Measurements from ENCODE around the gene POLR2E. TPM values are rescaled to one million over a fixed set of nuclear protein-coding genes. Genes with fewer than 3 reads are reported as not detected.

Gene POLR2E
- total and polyA plus RNA-seq, 2 donors (not counting 1 experiment from before 2014, with no cell fraction given): 103 to 121 TPM

GRCh38 chr19:1131718-1132551 lies 36.8 kb upstream of the POLR2E start:
- no peaks in the 10 kb centered on the region for H3K9me3 Mint-ChIP-seq (ENCODE audit: insufficient read depth)
- peak overlapping the region; percentile 79 for H2AFZ ChIP-seq (ENCODE audit: insufficient read depth, low read depth, low read length, poor library complexity, severe bottlenecking)
- H3K27me3 ChIP-seq (replicated peaks in 1 of 4; ENCODE audit: control extremely low read depth in 1 of 4, control insufficient read depth in 3 of 4, insufficient read depth in 4 of 4, low read length in 3 of 4): no peaks in the 10 kb centered on the region
- CTCF ChIA-PET: interaction anchor here (0.8 to 1.9 kb wide), 4 partner anchors 18 to 113 kb away, joined by 3 to 15 read pairs (median 5); no protein-coding TSS in a partner anchor
- peak overlapping the region; percentile 41 to 92 (median 78) for H3K4me3 ChIP-seq (ENCODE audit: control extremely low read depth in 1 of 5, extremely low read depth in 1 of 5, insufficient read depth in 1 of 5, low read depth in 2 of 5, low read length in 4 of 5)
- WGBS (ENCODE audit: insufficient coverage): under 1% methylated on average over 60 of the region's 64 CpGs
- peak; percentile 91 for DNase-seq
- H3K27me3 Mint-ChIP-seq: no peaks in the 10 kb centered on the region
- H3K27ac Mint-ChIP-seq: peak overlapping the region; percentile 93
- H3K4me3 Mint-ChIP-seq: peak overlapping the region; percentile 90
- POLR2A ChIA-PET: interaction anchor here (0.6 to 1.9 kb wide), 4 partner anchors 42 to 874 kb away, joined by 3 to 6 read pairs (median 4); partner anchors contain the start of genes CIRBP and SBNO2
- TF ChIP-seq CTCF (IDR thresholded peaks at IDR 0.05) (no peak), EZH2 (IDR thresholded peaks at IDR 0.05; ENCODE audit: borderline replicate concordance, insufficient read depth, low read depth, low read length, poor library complexity, severe bottlenecking) (no peak)
- peaks cover 0 to 10% of the 10 kb centered on the region in 2 experiments for H3K36me3 ChIP-seq (replicated peaks in 1 of 2; ENCODE audit: control extremely low read depth in 1 of 2, control insufficient read depth in 1 of 2, extremely low read depth in 1 of 2, insufficient read depth in 2 of 2, low read length in 1 of 2)
- H3K9ac ChIP-seq (ENCODE audit: low read length): peak overlapping the region; percentile 87
- H3K9me3 ChIP-seq (ENCODE audit: control extremely low read depth in 1 of 3, control insufficient read depth in 2 of 3, insufficient read depth in 1 of 3, low read length in 2 of 3): peaks cover 0 to 5% (median 0%) of the 10 kb centered on the region in 3 donors
- H4K20me1 ChIP-seq (ENCODE audit: control insufficient read depth, insufficient read depth, low read length, poor library complexity, severe bottlenecking): peaks cover 58% of the 10 kb centered on the region
- H3K4me1 ChIP-seq (ENCODE audit: control insufficient read depth in 2 of 2, insufficient read depth in 2 of 2, low read length in 2 of 2): peaks cover 42 to 58% of the 10 kb centered on the region in 2 donors
- H3K4me2 ChIP-seq (replicated peaks; ENCODE audit: low read depth, low read length, poor library complexity, severe bottlenecking): peak overlapping the region; percentile 95
- peaks cover 38% of the 10 kb centered on the region for H3K4me1 Mint-ChIP-seq
- H3K79me2 ChIP-seq (ENCODE audit: control insufficient read depth, insufficient read depth, low read length): peaks cover 83% of the 10 kb centered on the region
- intact Hi-C loops (cut with micrococcal nuclease): loop anchor here (1.0 to 5.0 kb wide), 4 partner anchors 19 to 109 kb away; partner anchors contain the start of genes ATP5F1D and SBNO2
- peak overlapping the region; percentile 78 to 89 for H3K27ac ChIP-seq (ENCODE audit: low read length in 2 of 2)
- ATAC-seq (ENCODE audit: low read depth): peak; percentile 73

Measured in B cell (primary cell).